ENCODE data around the gene SMS.
"Not testable (repeated sequence)": the region's sequence is repeated elsewhere in the genome, so short reads cannot be mapped to it uniquely, and the experiment has no call there.

The SMS gene

GRCh38 chrX:21939906-21940305 is 603 bp upstream of the SMS start:
- Mint-ChIP-seq H3K4me1 (peaks cover 18% of the 10 kb centered on the region), H3K4me3 (peak overlapping the region; percentile 82), H3K27ac (peak overlapping the region; percentile 82)

GRCh38 chrX:21943460-21944135 is 3.1 kb downstream of the SMS start:
- peak overlapping the region; percentile 1 for H3K27ac Mint-ChIP-seq
- peak overlapping the region; percentile 8 for H3K4me3 Mint-ChIP-seq
- DNase-seq (ENCODE audit: low spot score in 2 of 2) (no peak), ATAC-seq (ENCODE audit: low read depth) (no peak)
- H3K27me3 Mint-ChIP-seq: no peaks in the 10 kb centered on the region
- peaks cover 26% of the 10 kb centered on the region for H3K4me1 Mint-ChIP-seq
- H3K36me3 Mint-ChIP-seq: no peaks in the 10 kb centered on the region
- H3K9me3 Mint-ChIP-seq: no peaks in the 10 kb centered on the region

More at GRCh38 chrX:21939906-21940305, 603 bp upstream of the SMS start:
- Mint-ChIP-seq H3K36me3 (no peaks in the 10 kb centered on the region), H3K27me3 (no peaks in the 10 kb centered on the region), H3K9me3 (no peaks in the 10 kb centered on the region)
- no peak for ATAC-seq (ENCODE audit: low read depth)
- DNase-seq (ENCODE audit: low spot score in 2 of 2): no peak

- DNase-seq (ENCODE audit: low spot score in 2 of 2) (no peak), ATAC-seq (ENCODE audit: low read depth) (no peak)
- Mint-ChIP-seq H3K27me3 (no peaks in the 10 kb centered on the region), H3K9me3 (no peaks in the 10 kb centered on the region), H3K4me1 (peaks cover 26% of the 10 kb centered on the region), H3K4me3 (no peak overlapping the region), H3K27ac (no peak overlapping the region), H3K36me3 (no peaks in the 10 kb centered on the region)
Measured at GRCh38 chrX:21944136-21944615, 3.7 kb downstream of the SMS start.

- H3K9me3 Mint-ChIP-seq: peaks cover 1% of the 10 kb centered on the region
- peaks cover 19% of the 10 kb centered on the region for H3K4me1 Mint-ChIP-seq
- no peak for DNase-seq (ENCODE audit: low spot score in 2 of 2)
- H3K4me3 Mint-ChIP-seq: no peak overlapping the region
- H3K36me3 Mint-ChIP-seq: peaks cover 2% of the 10 kb centered on the region
- no peaks in the 10 kb centered on the region for H3K27me3 Mint-ChIP-seq
- ATAC-seq (ENCODE audit: low read depth): no peak
- peak overlapping the region; percentile 48 for H3K27ac Mint-ChIP-seq
Measured at GRCh38 chrX:21946925-21947641, 6.6 kb downstream of the SMS start.

- no peak overlapping the region for H3K4me3 Mint-ChIP-seq
- H3K4me1 Mint-ChIP-seq: peaks cover 14% of the 10 kb centered on the region
- H3K9me3 Mint-ChIP-seq: peaks cover 1% of the 10 kb centered on the region
- DNase-seq (ENCODE audit: low spot score in 2 of 2) (no peak), ATAC-seq (ENCODE audit: low read depth) (no peak)
- peak overlapping the region; percentile 31 for H3K27ac Mint-ChIP-seq
- H3K27me3 Mint-ChIP-seq: no peaks in the 10 kb centered on the region
- peaks cover 2% of the 10 kb centered on the region for H3K36me3 Mint-ChIP-seq
Measured at GRCh38 chrX:21947671-21948070, 7.2 kb downstream of the SMS start.

GRCh38 chrX:21948897-21949578 is 8.5 kb downstream of the SMS start:
- peaks cover 1% of the 10 kb centered on the region for H3K9me3 Mint-ChIP-seq
- ATAC-seq (ENCODE audit: low read depth) (no peak), DNase-seq (ENCODE audit: low spot score in 2 of 2) (no peak)
- no peaks in the 10 kb centered on the region for H3K27me3 Mint-ChIP-seq
- H3K4me1 Mint-ChIP-seq: peaks cover 13% of the 10 kb centered on the region
- H3K36me3 Mint-ChIP-seq: peaks cover 2% of the 10 kb centered on the region
- H3K27ac Mint-ChIP-seq: no peak overlapping the region
- no peak overlapping the region for H3K4me3 Mint-ChIP-seq

GRCh38 chrX:21949689-21950088 is 9.2 kb downstream of the SMS start:
- ATAC-seq (ENCODE audit: low read depth): no peak
- DNase-seq (ENCODE audit: low spot score in 2 of 2): no peak
- H3K27me3 Mint-ChIP-seq: no peaks in the 10 kb centered on the region
- peaks cover 13% of the 10 kb centered on the region for H3K4me1 Mint-ChIP-seq
- peaks cover 1% of the 10 kb centered on the region for H3K9me3 Mint-ChIP-seq
- H3K27ac Mint-ChIP-seq: no peak overlapping the region
- peaks cover 2% of the 10 kb centered on the region for H3K36me3 Mint-ChIP-seq
- no peak overlapping the region for H3K4me3 Mint-ChIP-seq

GRCh38 chrX:21950557-21950956 is 10.0 kb downstream of the SMS start:
- H3K27me3 Mint-ChIP-seq; H3K9me3 Mint-ChIP-seq; H3K27ac Mint-ChIP-seq; H3K36me3 Mint-ChIP-seq; DNase-seq (ENCODE audit: low spot score in 2 of 2); H3K4me3 Mint-ChIP-seq; ATAC-seq (ENCODE audit: low read depth): not testable (repeated sequence)
- peaks cover 16% of the 10 kb centered on the region for H3K4me1 Mint-ChIP-seq

- ATAC-seq (ENCODE audit: low read depth) (no peak), DNase-seq (ENCODE audit: low spot score in 2 of 2) (no peak)
- Mint-ChIP-seq H3K9me3 (peaks cover 1% of the 10 kb centered on the region), H3K27ac (no peak overlapping the region), H3K27me3 (no peaks in the 10 kb centered on the region), H3K4me1 (peaks cover 13% of the 10 kb centered on the region), H3K4me3 (no peak overlapping the region), H3K36me3 (peaks cover 5% of the 10 kb centered on the region)
Measured at GRCh38 chrX:21952624-21953023, 12.1 kb downstream of the SMS start.

- not testable (repeated sequence) for H3K27me3 Mint-ChIP-seq; ATAC-seq (ENCODE audit: low read depth); H3K4me3 Mint-ChIP-seq; H3K9me3 Mint-ChIP-seq; H3K27ac Mint-ChIP-seq; DNase-seq (ENCODE audit: low spot score in 2 of 2); H3K36me3 Mint-ChIP-seq
- peaks cover 13% of the 10 kb centered on the region for H3K4me1 Mint-ChIP-seq
Measured at GRCh38 chrX:21953195-21953830, 12.8 kb downstream of the SMS start.

- peak overlapping the region; percentile 85 for H3K27ac Mint-ChIP-seq
- DNase-seq (ENCODE audit: low spot score in 2 of 2) (no peak), ATAC-seq (ENCODE audit: low read depth) (no peak)
- no peak overlapping the region for H3K4me3 Mint-ChIP-seq
- H3K9me3 Mint-ChIP-seq: no peaks in the 10 kb centered on the region
- no peaks in the 10 kb centered on the region for H3K27me3 Mint-ChIP-seq
- peaks cover 2% of the 10 kb centered on the region for H3K36me3 Mint-ChIP-seq
- peaks cover 28% of the 10 kb centered on the region for H3K4me1 Mint-ChIP-seq
Measured at GRCh38 chrX:21955403-21956189, 15.1 kb downstream of the SMS start.

- no peaks in the 10 kb centered on the region for H3K9me3 Mint-ChIP-seq
- H3K27me3 Mint-ChIP-seq: no peaks in the 10 kb centered on the region
- H3K4me1 Mint-ChIP-seq: peaks cover 32% of the 10 kb centered on the region
- DNase-seq (ENCODE audit: low spot score in 2 of 2) (no peak), ATAC-seq (ENCODE audit: low read depth) (no peak)
- H3K4me3 Mint-ChIP-seq: no peak overlapping the region
- H3K27ac Mint-ChIP-seq: no peak overlapping the region
- H3K36me3 Mint-ChIP-seq: peaks cover 2% of the 10 kb centered on the region
Measured at GRCh38 chrX:21956783-21957182, 16.3 kb downstream of the SMS start.

- ATAC-seq (ENCODE audit: low read depth) (no peak), DNase-seq (ENCODE audit: low spot score in 2 of 2) (no peak)
- Mint-ChIP-seq H3K27ac (no peak overlapping the region), H3K27me3 (no peaks in the 10 kb centered on the region), H3K36me3 (peaks cover 2% of the 10 kb centered on the region), H3K4me1 (peaks cover 30% of the 10 kb centered on the region), H3K4me3 (no peak overlapping the region), H3K9me3 (no peaks in the 10 kb centered on the region)
Measured at GRCh38 chrX:21958187-21958586, 17.7 kb downstream of the SMS start.

All from memory B cell (primary cell).